HEK293 (cell line): Measurements from ENCODE around the gene LILRA6.
A peak's percentile ranks its signal among the peaks of the same experiment; 100 is the strongest.

Experiments used
- CTCF ChIA-PET: fragments of 350-600 bp; formaldehyde crosslinking; extraction: SDS; loops from one replicate; lab custom pipeline; 2021; ENCODE audit warnings: antibody characterized with exemption; lab: Yijun Ruan, JAX
- POLR2A ChIA-PET: fragments of 300-600 bp; formaldehyde crosslinking; extraction: SDS; loops from one replicate; lab custom pipeline; 2020; ENCODE audit warnings: antibody characterized with exemption, inconsistent platforms; lab: Yijun Ruan, JAX
- H3K27ac ChIP-seq: fragments of 200-500 bp; sonication (Bioruptor generic); 2 replicates; pipeline ENCODE4 v1.5.1; 2014; ENCODE audit warnings: low read depth, low read length, control low read depth, inconsistent platforms; ENCODE audit errors: extremely low read depth
- H3K36me3 ChIP-seq, 2 experiments: fragments of 200-500 bp in 1 of 2; sonication (Bioruptor generic) in 1 of 2; 1 replicate in 1 of 2; 2 replicates in 1 of 2; pipeline ENCODE4 v1.5.1; 2014 to 2017; ENCODE audit warnings: inconsistent platforms in 2 of 2, low read length in 2 of 2; ENCODE audit not compliant: control insufficient read depth in 2 of 2, insufficient read depth in 1 of 2
- H3K4me1 ChIP-seq: fragments of 200-500 bp; sonication (Bioruptor generic); 2 replicates; pipeline ENCODE4 v1.5.1; 2014; ENCODE audit warnings: mild to moderate bottlenecking, low read length, inconsistent platforms; ENCODE audit not compliant: control insufficient read depth, insufficient read depth
- H3K4me3 ChIP-seq: 2 replicates; pipeline ENCODE4 v1.5.1; 2011; ENCODE audit warnings: low read depth, mild to moderate bottlenecking, control low read depth, low read length, moderate library complexity
- H3K9me3 ChIP-seq: fragments of 200-500 bp; sonication (Bioruptor generic); 2 replicates; pipeline ENCODE4 v1.5.1; 2014; ENCODE audit warnings: low read depth, low read length, inconsistent platforms; ENCODE audit not compliant: control insufficient read depth, insufficient read depth
- GLIS2 ChIP-seq: fragments of 450-650 bp; formaldehyde crosslinking; IDR thresholded peaks from 2 replicates; pipeline ENCODE4 v1.5.1; 2016; ENCODE audit warnings: missing biosample characterization, missing genetic modification characterization
- HOXC10 ChIP-seq: sonication (generic); formaldehyde crosslinking; IDR thresholded peaks from 2 replicates; pipeline ENCODE4 v1.8.1; 2023; ENCODE audit warnings: mild to moderate bottlenecking, missing genetic modification reagents
- KLF8 ChIP-seq: fragments of 450-650 bp; formaldehyde crosslinking; IDR thresholded peaks from 2 replicates; pipeline ENCODE4 v1.5.1; 2016; ENCODE audit warnings: missing biosample characterization, missing genetic modification characterization
- PRDM1 ChIP-seq: fragments of 450-650 bp; formaldehyde crosslinking; IDR thresholded peaks from 2 replicates; pipeline ENCODE4; 2016; ENCODE audit warnings: missing biosample characterization, missing genetic modification characterization
- YY2 ChIP-seq: fragments of 450-650 bp; formaldehyde crosslinking; IDR thresholded peaks from 2 replicates; pipeline ENCODE4 v1.5.1; 2016; ENCODE audit warnings: missing biosample characterization, missing genetic modification characterization
- ZFP41 ChIP-seq: fragments of 450-650 bp; formaldehyde crosslinking; IDR thresholded peaks from 2 replicates; pipeline ENCODE4 v1.5.1; 2016; ENCODE audit warnings: missing biosample characterization, missing genetic modification characterization, borderline replicate concordance
- ZNF121 ChIP-seq: fragments of 450-650 bp; formaldehyde crosslinking; IDR thresholded peaks from 2 replicates; pipeline ENCODE4 v1.5.1; 2016; ENCODE audit warnings: missing biosample characterization, missing genetic modification characterization
- ZNF140 ChIP-seq: fragments of 450-650 bp; formaldehyde crosslinking; IDR thresholded peaks from 2 replicates; pipeline ENCODE4 v1.5.1; 2016; ENCODE audit warnings: missing biosample characterization, missing genetic modification characterization
- ZNF23 ChIP-seq: fragments of 450-650 bp; formaldehyde crosslinking; IDR thresholded peaks from 2 replicates; pipeline ENCODE4 v1.5.1; 2016; ENCODE audit warnings: missing biosample characterization, missing genetic modification characterization, borderline replicate concordance
- ZNF350 ChIP-seq: fragments of 450-650 bp; formaldehyde crosslinking; IDR thresholded peaks from 2 replicates; pipeline ENCODE4 v1.5.0; 2017; ENCODE audit warnings: missing biosample characterization, mild to moderate bottlenecking, missing genetic modification characterization
- ZNF76 ChIP-seq: fragments of 450-650 bp; formaldehyde crosslinking; IDR thresholded peaks from 2 replicates; pipeline ENCODE4; 2016; ENCODE audit warnings: low read depth, missing biosample characterization, missing genetic modification characterization, borderline replicate concordance
- ZNF768 ChIP-seq: fragments of 450-650 bp; formaldehyde crosslinking; IDR thresholded peaks from 2 replicates; pipeline ENCODE4 v1.5.1; 2018; ENCODE audit warnings: missing biosample characterization, mild to moderate bottlenecking, missing genetic modification characterization
- TF ChIP-seq, protein P1 (sequence below): fragments of 450-650 bp; formaldehyde crosslinking; IDR thresholded peaks from 2 replicates; pipeline ENCODE4 v1.5.0; 2017; ENCODE audit warnings: missing biosample characterization, missing genetic modification characterization, borderline replicate concordance

The LILRA6 gene

DNA sequence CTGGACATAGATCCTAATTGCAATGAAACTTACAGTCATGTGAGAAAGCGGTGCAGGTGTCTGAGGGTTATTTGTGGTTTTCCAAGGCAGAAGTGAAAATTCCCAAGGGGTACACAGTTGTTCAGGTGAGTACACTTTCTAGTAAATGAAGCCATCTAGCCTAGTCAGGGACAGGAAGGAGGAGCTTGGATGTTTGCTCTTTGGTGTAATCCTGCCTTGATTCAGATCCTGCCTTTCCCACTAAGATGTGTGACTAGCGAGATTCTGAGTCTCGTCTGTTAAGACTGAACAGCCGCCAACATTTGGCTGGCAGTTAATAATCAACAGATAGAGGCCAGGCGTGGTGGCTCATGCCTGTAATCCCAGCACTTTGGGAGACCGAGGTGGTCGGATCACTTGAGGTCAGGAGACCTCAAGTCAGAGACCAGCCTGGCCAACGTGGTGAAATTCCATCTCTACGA is 39.4 kb downstream of the LILRA6 start:
- H3K36me3 ChIP-seq = peaks cover 54 to 72% of the 10 kb centered on the region in 2 experiments
- H3K9me3 ChIP-seq = no peaks in the 10 kb centered on the region
- no peak overlapping the region for H3K4me3 ChIP-seq
- ChIA-PET POLR2A (interaction anchor here (0.5 to 6.8 kb wide), 4 partner anchors 9 to 66 kb away, joined by 3 to 241 read pairs (median 5); partner anchors contain the start of genes MBOAT7 and TSEN34), CTCF (interaction anchor here (0.7 kb wide), 3 partner anchors 30 to 189 kb away, joined by 3 to 6 read pairs (median 3); partner anchors contain the start of gene TMC4)
- no peak for TF ChIP-seq ZNF140 (tag by site-specific recombination)
- H3K27ac ChIP-seq = no peak overlapping the region
- peaks cover 10% of the 10 kb centered on the region for H3K4me1 ChIP-seq

GRCh38 chr19:54201980-54202379 is 40.6 kb downstream of the LILRA6 start:
- ChIA-PET CTCF (interaction anchor here (1.1 kb wide), 1 partner anchor 31 kb away, joined by 4 read pairs; no protein-coding TSS in a partner anchor), POLR2A (interaction anchor here (1.1 to 6.8 kb wide), 8 partner anchors 10 to 1260 kb away, joined by 3 to 241 read pairs (median 8); partner anchors contain the start of genes CNOT3, MBOAT7, PRPF31 and TFPT)
- Histone ChIP-seq H3K4me3 (peak overlapping the region; percentile 96), H3K27ac (no peak overlapping the region), H3K36me3 (peaks cover 50 to 67% of the 10 kb centered on the region in 2 experiments), H3K9me3 (no peaks in the 10 kb centered on the region), H3K4me1 (peaks cover 10% of the 10 kb centered on the region)
- no peak for TF ChIP-seq ZNF350 (tag by site-specific recombination)
- peak; percentile 50; the same call in 1 of the 2 replicates for TF ChIP-seq ZNF121

DNA sequence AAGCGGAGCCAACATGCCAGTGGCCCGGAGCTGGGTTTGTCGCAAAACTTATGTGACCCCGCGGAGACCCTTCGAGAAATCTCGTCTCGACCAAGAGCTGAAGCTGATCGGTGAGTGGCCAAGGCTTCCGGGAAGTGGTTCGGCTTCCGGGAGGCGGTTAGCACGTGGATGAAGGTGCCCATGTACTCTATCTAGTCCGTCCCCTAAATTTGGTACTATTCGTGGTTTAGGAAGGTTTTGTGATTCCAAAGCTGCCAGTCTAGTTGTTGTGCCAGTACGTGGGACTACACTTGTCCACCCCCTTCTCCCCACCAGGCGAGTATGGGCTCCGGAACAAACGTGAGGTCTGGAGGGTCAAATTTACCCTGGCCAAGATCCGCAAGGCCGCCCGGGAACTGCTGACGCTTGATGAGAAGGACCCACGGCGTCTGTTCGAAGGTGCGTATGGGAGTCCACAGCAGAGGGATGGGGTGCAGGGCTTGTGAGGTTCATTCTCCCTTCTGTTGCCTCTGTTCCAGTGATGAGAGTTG is 41.4 kb downstream of the LILRA6 start:
- ChIA-PET CTCF (interaction anchor here (0.8 to 1.5 kb wide), 3 partner anchors 9 to 58 kb away, joined by 3 to 5 read pairs (median 4); no protein-coding TSS in a partner anchor), POLR2A (interaction anchor here (0.6 to 6.8 kb wide), 25 partner anchors 8 to 1261 kb away, joined by 3 to 241 read pairs (median 4); partner anchors contain the start of genes CNOT3, LENG1, LENG8 and MBOAT7)
- no peak for TF ChIP-seq ZFP41
- TF ChIP-seq, protein P1, sequence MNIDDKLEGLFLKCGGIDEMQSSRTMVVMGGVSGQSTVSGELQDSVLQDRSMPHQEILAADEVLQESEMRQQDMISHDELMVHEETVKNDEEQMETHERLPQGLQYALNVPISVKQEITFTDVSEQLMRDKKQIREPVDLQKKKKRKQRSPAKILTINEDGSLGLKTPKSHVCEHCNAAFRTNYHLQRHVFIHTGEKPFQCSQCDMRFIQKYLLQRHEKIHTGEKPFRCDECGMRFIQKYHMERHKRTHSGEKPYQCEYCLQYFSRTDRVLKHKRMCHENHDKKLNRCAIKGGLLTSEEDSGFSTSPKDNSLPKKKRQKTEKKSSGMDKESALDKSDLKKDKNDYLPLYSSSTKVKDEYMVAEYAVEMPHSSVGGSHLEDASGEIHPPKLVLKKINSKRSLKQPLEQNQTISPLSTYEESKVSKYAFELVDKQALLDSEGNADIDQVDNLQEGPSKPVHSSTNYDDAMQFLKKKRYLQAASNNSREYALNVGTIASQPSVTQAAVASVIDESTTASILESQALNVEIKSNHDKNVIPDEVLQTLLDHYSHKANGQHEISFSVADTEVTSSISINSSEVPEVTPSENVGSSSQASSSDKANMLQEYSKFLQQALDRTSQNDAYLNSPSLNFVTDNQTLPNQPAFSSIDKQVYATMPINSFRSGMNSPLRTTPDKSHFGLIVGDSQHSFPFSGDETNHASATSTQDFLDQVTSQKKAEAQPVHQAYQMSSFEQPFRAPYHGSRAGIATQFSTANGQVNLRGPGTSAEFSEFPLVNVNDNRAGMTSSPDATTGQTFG (tag by site-specific recombination) = no peak
- no peak for TF ChIP-seq ZNF140 (tag by site-specific recombination)
- no peak for TF ChIP-seq ZNF23 (tag by site-specific recombination)
- TF ChIP-seq YY2 (tag by site-specific recombination) = 0 out of 2 replicates have a peak, but pooled peaks have one; percentile 5
- TF ChIP-seq ZNF76 (tag by site-specific recombination) = peak; percentile 42; the same call in 1 of the 2 replicates
- TF ChIP-seq HOXC10 = 0 out of 2 replicates have a peak, but pooled peaks have one; percentile 80
- no peak for TF ChIP-seq GLIS2
- H3K4me3 ChIP-seq = peak overlapping the region; percentile 96
- H3K4me1 ChIP-seq = peaks cover 10% of the 10 kb centered on the region
- peak overlapping the region; percentile 73 for H3K27ac ChIP-seq
- H3K9me3 ChIP-seq = no peaks in the 10 kb centered on the region
- H3K36me3 ChIP-seq = peaks cover 47 to 61% of the 10 kb centered on the region in 2 experiments

DNA sequence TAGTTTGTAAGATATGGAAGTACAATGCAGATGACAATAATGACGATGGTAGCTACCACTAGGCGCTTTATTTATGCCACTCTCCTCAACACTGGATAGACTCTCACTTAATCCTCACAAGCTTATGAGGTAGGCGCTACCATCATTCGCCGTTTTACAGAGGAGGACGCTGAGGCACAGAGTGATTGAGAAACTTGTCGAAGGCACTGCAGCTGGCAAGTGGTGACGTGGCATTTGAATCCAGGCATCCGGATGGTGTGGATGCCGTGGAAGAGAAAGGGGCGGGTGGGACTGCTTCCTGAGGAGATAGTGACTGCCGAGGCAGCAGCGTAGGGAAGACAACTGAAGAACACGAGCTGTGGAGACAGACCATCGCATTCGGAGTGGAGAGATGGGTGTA is 43.2 kb downstream of the LILRA6 start:
- Histone ChIP-seq H3K4me1 (peaks cover 10% of the 10 kb centered on the region), H3K4me3 (no peak overlapping the region), H3K9me3 (no peaks in the 10 kb centered on the region), H3K27ac (no peak overlapping the region), H3K36me3 (peaks cover 40 to 54% of the 10 kb centered on the region in 2 experiments)
- POLR2A ChIA-PET = interaction anchor here (1.4 to 6.8 kb wide), 4 partner anchors 8 to 61 kb away, joined by 3 to 241 read pairs (median 11); partner anchors contain the start of genes LENG1, MBOAT7 and TSEN34
- TF ChIP-seq PRDM1 (tag by site-specific recombination) (0 out of 2 replicates have a peak, but pooled peaks have one; percentile 29), KLF8 (tag by site-specific recombination) (no peak), ZNF768 (tag by site-specific recombination) (no peak)
- CTCF ChIA-PET = interaction anchor here (1.1 kb wide), 3 partner anchors 9 to 66 kb away, joined by 3 to 4 read pairs (median 3); partner anchors contain the start of gene TSEN34
